ENCODE data around the gene KRT10. TPM values are rescaled to one million over a fixed set of nuclear protein-coding genes. Genes with fewer than 3 reads are reported as not detected.
"Not testable (repeated sequence)": the region's sequence is repeated elsewhere in the genome, so short reads cannot be mapped to it uniquely, and the experiment has no call there.

KRT10 gene
- total RNA-seq, 4 donors from 2014 or later = 8.0 to 13.4 (median 11.3) TPM

DNA sequence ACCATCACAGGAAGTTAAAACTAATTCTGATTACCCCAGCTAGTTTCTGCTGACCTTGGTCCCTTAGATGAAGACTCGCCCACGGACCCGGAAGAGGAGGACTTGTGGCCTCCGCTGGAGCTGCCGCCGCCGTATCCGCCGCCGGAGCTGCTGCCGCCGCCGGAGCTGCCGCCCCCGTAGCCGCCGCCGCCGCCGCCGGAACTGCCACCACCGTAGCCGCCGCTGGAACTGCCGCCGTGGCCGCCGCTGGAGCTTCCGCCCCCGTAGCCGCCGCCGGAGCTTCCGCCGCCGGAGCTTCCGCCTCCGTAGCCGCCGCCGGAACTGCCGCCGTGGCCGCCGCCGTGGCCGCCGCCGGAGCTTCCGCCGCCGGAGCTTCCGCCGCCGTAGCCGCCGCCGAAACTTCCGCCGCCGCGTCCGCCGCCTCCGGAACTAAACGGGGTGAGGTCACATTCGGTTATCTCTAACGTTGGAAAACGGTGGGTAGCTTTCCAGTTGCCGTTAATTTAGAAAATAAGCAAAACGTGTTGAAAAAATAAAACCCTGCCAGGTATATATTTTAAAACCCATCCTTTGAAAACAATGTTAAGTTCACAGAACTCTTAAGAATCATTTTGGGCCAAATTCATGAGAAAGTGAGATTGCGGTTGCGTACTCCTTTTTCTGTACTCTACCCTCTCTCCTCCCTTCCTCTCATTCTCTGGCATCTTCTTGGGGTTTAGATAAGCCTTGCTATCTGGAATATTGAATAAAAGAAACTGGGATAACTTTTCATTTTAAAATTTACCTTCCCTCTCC, 3.5 kb downstream of the KRT10 start:
- no peaks in the 10 kb centered on the region for H3K27me3 ChIP-seq
- peak overlapping the region; percentile 74 to 95 (median 91) for H3K27ac ChIP-seq
- H3K4me3 ChIP-seq = peak overlapping the region; percentile 41 to 77 (median 66)
- no peaks in the 10 kb centered on the region for H3K9me3 ChIP-seq
- TF ChIP-seq EP300 (IDR thresholded peaks at IDR 0.05) (peak in 1 of 2 donors; percentile 55), POLR2A (IDR thresholded peaks at IDR 0.05) (peak; percentile 45 to 75)
- TF ChIP-seq, protein P1, sequence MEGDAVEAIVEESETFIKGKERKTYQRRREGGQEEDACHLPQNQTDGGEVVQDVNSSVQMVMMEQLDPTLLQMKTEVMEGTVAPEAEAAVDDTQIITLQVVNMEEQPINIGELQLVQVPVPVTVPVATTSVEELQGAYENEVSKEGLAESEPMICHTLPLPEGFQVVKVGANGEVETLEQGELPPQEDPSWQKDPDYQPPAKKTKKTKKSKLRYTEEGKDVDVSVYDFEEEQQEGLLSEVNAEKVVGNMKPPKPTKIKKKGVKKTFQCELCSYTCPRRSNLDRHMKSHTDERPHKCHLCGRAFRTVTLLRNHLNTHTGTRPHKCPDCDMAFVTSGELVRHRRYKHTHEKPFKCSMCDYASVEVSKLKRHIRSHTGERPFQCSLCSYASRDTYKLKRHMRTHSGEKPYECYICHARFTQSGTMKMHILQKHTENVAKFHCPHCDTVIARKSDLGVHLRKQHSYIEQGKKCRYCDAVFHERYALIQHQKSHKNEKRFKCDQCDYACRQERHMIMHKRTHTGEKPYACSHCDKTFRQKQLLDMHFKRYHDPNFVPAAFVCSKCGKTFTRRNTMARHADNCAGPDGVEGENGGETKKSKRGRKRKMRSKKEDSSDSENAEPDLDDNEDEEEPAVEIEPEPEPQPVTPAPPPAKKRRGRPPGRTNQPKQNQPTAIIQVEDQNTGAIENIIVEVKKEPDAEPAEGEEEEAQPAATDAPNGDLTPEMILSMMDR (IDR thresholded peaks at IDR 0.05) = peak in 2 of 5 experiments; percentile 12 to 42
- 1% methylated on average over 49 to 68 of the region's 73 CpGs for WGBS, 2 donors
- H3K36me3 ChIP-seq = peaks cover 0 to 22% (median 0%) of the 10 kb centered on the region in 3 donors
- H3K4me1 ChIP-seq = peaks cover 0 to 30% (median 10%) of the 10 kb centered on the region in 4 donors
- DNase-seq (ENCODE audit: low spot score in 2 of 2) = peak; percentile 52 to 61

DNA sequence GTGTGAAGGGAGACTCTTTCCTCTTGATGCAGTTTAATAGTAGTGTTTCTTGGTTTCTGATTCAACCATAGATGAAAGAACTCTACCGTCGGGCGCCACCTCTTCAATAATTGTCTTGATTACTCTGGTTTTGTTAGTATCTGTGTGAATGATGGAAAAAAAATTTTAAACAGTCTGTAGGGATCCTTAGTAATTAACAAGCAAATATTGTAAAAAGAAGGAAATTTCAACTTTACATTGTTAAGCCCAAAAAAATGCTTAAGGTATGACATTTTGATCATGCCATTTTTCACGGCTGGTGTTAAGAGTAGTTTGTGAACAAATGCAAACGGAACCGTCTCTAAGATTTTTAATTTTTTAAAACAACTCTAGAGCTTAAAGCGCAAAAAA, 4.1 kb downstream of the KRT10 start:
- Histone ChIP-seq H3K36me3 (peaks cover 0 to 22% (median 0%) of the 10 kb centered on the region in 3 donors), H3K9me3 (no peaks in the 10 kb centered on the region), H3K4me3 (peak overlapping the region; percentile 41 to 77 (median 66)), H3K27me3 (no peaks in the 10 kb centered on the region), H3K4me1 (peaks cover 0 to 30% (median 10%) of the 10 kb centered on the region in 4 donors), H3K27ac (peak overlapping the region; percentile 74 to 95 (median 91))
- TF ChIP-seq POLR2A (IDR thresholded peaks at IDR 0.05) (no peak), EP300 (IDR thresholded peaks at IDR 0.05) (no peak)
- TF ChIP-seq, protein P1 (IDR thresholded peaks at IDR 0.05) = no peak
- WGBS, 2 donors = 18 to 20% methylated on average over 7 of the region's 7 CpGs
- DNase-seq (ENCODE audit: low spot score in 2 of 2) = no peak

DNA sequence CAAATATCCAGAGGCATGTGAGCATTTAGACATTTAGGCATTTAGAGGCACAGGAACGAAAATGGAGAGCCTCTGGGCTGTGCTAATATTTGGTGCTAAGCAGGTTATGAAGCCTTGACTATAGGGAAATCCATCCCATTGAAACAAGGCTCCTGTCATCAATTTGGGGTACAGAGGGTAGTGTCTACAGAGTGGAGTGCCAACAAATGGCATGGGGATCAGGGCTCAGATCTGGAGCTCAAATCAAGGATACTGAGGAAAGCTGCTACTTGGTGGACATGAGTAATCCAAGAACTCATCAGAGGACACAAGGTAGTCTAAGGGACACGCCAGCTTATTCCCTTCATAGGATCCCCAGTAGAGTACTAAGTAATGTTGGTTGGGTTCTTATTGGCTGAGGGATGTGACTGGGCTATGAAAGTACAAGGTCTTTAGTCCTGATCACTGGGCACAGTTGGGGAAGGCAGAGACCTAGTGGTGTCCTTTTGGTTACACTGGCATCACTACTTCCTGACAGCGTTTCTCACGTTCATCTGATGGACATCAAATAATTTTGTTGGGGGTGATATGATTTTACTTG, 5.2 kb downstream of the KRT10 start:
- Histone ChIP-seq H3K36me3 (peaks cover 0 to 18% (median 0%) of the 10 kb centered on the region in 3 donors), H3K4me3 (no peak overlapping the region), H3K4me1 (peaks cover 0 to 30% (median 10%) of the 10 kb centered on the region in 4 donors), H3K27ac (no peak overlapping the region), H3K27me3 (no peaks in the 10 kb centered on the region), H3K9me3 (no peaks in the 10 kb centered on the region)
- TF ChIP-seq, protein P1 (IDR thresholded peaks at IDR 0.05) = no peak
- TF ChIP-seq POLR2A (IDR thresholded peaks at IDR 0.05) (no peak), EP300 (IDR thresholded peaks at IDR 0.05) (no peak)
- no peak for DNase-seq (ENCODE audit: low spot score in 2 of 2)
- 94 to 96% methylated on average over 4 of the region's 4 CpGs for WGBS, 2 donors

DNA sequence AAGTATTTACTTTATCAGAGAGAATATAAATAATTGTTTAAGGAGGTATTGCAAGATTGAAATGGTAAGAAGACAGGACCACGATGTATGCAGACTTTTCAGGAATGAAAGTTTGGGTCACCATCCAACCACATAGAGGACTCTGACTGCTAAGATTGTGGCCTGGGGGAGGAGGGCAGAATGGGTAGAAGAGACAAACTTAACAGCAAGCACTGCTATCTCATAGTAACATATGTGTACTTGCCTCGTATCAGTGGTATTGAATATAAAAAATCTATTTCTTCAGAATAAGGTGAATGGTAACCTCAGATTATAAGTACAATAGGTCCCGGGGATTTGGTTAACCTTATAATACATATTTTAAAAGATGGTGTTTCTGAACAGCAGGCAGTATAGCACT, 5.8 kb downstream of the KRT10 start:
- H3K4me3 ChIP-seq = no peak overlapping the region
- TF ChIP-seq EP300 (IDR thresholded peaks at IDR 0.05) (no peak), POLR2A (IDR thresholded peaks at IDR 0.05) (no peak)
- TF ChIP-seq, protein P1 (IDR thresholded peaks at IDR 0.05) = no peak
- no peak for DNase-seq (ENCODE audit: low spot score in 2 of 2)
- 87 to 92% methylated on average over 3 of the region's 3 CpGs for WGBS, 2 donors
- peaks cover 0 to 30% (median 10%) of the 10 kb centered on the region in 4 donors for H3K4me1 ChIP-seq
- H3K27me3 ChIP-seq = peaks cover 0 to 3% of the 10 kb centered on the region in 2 donors
- H3K36me3 ChIP-seq = peaks cover 0 to 12% (median 0%) of the 10 kb centered on the region in 3 donors
- H3K27ac ChIP-seq = no peak overlapping the region
- H3K9me3 ChIP-seq = no peaks in the 10 kb centered on the region

DNA sequence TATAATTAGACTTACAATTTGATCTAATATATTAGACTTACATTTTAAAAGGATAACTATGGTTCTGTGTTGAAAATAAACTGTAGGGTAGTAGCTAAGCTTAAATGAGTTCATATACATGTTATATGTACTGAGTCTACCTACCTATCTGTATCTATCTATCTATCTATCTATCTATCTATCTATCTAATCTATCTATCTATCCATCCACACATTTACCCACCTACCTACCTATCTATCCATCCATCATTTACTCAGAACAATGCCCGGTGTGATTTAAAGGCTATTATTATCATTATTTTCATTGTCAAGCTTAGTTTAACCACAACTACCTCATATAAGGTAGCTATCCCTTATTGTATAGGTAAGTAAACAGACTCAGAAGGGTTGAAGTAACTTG, 7.0 kb downstream of the KRT10 start:
- Histone ChIP-seq H3K27me3 (peaks cover 0 to 6% of the 10 kb centered on the region in 2 donors), H3K36me3 (peaks cover 0 to 12% (median 0%) of the 10 kb centered on the region in 3 donors), H3K27ac (no peak overlapping the region), H3K4me3 (no peak overlapping the region), H3K9me3 (no peaks in the 10 kb centered on the region), H3K4me1 (peaks cover 0 to 22% (median 10%) of the 10 kb centered on the region in 4 donors)
- 93% methylated on average over 1 of the region's 1 CpG for WGBS, 2 donors
- no peak for DNase-seq (ENCODE audit: low spot score in 2 of 2)
- TF ChIP-seq, protein P1 (IDR thresholded peaks at IDR 0.05) = no peak
- no peak for TF ChIP-seq EP300 (IDR thresholded peaks at IDR 0.05)
- TF ChIP-seq POLR2A (IDR thresholded peaks at IDR 0.05) = no peak

DNA sequence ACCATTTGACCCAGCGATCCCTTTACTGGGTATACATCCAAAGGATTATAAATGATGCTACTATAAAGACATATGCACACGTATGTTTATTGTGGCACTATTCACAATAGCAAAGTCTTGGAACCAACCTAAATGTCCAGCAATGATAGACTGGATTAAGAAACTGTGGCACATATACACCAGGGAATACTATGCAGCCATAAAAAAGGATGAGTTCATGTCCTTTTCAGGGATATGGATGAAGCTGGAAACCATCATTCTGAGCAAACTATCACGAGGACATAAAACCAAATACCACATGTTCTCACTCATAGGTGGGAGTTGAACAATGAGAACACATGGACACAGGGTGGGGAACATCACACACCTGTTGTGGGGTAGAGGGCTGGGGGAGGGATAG, 7.8 kb downstream of the KRT10 start:
- not testable (repeated sequence) for H3K4me3 ChIP-seq; H3K9me3 ChIP-seq; H3K27ac ChIP-seq; DNase-seq (ENCODE audit: low spot score in 2 of 2)
- Histone ChIP-seq H3K27me3 (peaks cover 0 to 12% of the 10 kb centered on the region in 2 donors), H3K36me3 (peaks cover 0 to 12% (median 0%) of the 10 kb centered on the region in 3 donors), H3K4me1 (peaks cover 0 to 15% (median 8%) of the 10 kb centered on the region in 4 donors)
- WGBS, 2 donors = 85 to 88% methylated on average over 3 of the region's 3 CpGs
